Femur (tissue), 1 donor: ENCODE results near the gene GEMIN7.
A peak's percentile ranks its signal among the peaks of the same experiment; 100 is the strongest.

Experiments used
- DNase-seq: peaks from one replicate; pipeline ENCODE4 v3.0.0-alpha.2; 2017

Gene GEMIN7, protein sequence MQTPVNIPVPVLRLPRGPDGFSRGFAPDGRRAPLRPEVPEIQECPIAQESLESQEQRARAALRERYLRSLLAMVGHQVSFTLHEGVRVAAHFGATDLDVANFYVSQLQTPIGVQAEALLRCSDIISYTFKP

DNA sequence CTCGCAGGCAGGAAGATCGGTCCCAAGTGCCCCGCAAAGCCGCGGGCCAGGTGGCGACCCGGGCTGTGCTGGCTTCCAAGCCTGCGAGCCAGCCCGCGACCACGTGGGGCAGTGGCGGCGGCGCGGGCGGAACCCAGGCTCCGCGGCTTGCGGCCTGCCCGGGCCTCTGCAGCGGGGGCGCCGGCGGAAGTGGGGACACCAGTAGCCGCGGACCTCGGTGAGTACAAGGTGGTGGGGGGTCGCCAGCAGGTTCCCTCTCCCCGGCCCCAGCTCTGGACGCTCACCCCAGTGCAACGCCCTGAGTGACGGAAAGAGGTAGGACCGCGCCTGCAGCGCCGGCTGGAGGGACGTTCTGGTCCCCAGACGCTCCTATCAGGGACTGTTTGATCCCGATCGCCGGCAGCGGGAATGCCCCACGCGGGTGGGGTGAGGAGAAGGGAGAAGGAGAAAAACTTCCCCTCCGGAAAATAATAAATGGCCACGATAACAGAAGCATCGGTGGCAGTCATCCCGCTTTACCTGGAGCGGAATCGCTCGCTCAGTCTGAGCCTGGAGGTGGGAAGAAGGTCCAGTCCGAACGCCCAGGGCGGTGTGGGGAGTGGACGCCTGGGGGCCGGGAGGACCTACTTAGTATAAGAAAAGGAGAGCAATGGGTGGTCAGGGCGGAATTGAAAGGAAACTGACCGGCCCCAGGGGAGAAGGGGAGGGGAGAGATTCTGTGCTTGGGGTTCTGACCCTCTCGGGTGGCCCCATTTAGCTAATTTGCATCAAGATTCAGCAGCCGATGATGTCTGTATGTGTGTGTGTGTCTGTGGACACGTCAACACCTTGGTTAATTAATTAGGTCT, at the start of gene GEMIN7:
Gene GEMIN7 (plus strand): TSS at position 198 of the 848 bp plus-strand sequence. CDS start 10,855 bp downstream, outside the sequence.
- peak; percentile 85 for DNase-seq

DNA sequence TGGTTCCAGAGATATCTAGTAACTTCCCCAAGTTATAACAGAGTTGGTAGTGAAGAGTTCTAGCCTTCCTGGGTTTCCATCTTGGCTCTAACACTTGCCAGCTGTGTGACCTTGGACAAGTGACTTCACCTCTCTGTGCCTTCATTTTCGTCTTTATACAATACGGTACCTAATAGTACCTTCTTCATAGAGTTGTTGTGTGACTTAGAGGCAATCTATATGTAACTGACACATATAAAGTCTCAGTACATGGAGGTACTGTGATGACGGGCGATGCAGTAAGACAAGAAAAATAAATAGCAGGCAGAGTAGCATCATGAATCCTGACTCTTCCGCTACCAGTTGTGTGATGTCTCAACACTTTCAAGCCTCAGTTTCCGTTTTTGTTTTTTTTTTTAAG, 48.2 kb upstream of the GEMIN7 start:
- no peak for DNase-seq

DNA sequence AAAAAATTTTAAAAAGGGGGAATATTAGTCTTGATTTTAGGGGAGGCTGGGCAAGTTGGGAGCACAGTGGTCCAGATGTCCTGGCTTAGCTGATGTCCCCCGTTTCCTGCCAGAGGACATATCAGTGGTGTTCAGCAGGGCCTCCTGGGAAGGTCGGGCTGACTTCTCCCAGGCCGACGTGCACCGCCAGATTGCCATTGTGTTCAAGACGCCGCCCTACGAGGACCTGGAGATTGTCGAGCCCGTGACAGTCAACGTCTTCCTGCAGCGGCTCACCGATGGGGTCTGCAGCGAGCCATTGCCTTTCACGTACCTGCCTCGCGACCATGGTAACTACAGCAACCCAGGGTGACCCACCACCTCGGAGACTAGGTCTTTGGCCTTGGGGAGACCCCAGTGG, 46.6 kb upstream of the GEMIN7 start:
- DNase-seq, result no peak

DNA sequence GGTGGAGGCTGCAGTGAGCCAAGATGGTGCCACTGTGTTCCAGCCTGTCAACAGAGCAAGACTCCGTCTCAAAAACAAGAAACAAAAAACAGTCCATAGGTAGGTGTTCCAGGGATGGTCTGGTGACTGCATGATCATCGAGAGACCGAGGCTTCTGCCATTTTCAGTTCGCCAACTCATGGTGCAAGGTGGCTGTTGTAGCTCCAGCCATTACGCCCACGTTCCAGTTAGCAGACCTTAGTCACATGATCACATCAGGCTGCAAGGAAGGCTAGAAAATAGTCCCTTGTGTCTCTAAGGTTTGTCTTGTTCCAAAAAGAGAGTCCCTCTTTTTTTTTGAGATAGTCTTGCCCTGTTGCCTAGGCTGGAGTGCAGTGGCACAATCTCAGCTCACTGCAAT, 43.3 kb upstream of the GEMIN7 start:
- no peak for DNase-seq

DNA sequence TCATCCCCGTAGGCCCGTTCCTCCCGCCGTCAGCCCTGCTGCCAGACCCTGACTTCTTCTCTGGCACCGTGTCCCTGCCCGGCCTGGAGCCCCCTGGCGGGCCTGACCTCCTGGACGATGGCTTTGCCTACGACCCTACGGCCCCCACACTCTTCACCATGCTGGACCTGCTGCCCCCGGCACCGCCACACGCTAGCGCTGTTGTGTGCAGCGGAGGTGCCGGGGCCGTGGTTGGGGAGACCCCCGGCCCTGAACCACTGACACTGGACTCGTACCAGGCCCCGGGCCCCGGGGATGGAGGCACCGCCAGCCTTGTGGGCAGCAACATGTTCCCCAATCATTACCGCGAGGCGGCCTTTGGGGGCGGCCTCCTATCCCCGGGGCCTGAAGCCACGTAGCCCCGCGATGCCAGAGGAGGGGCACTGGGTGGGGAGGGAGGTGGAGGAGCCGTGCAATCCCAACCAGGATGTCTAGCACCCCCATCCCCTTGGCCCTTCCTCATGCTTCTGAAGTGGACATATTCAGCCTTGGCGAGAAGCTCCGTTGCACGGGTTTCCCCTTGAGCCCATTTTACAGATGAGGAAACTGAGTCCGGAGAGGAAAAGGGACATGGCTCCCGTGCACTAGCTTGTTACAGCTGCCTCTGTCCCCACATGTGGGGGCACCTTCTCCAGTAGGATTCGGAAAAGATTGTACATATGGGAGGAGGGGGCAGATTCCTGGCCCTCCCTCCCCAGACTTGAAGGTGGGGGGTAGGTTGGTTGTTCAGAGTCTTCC, 41.5 kb upstream of the GEMIN7 start:
- no peak for DNase-seq

DNA sequence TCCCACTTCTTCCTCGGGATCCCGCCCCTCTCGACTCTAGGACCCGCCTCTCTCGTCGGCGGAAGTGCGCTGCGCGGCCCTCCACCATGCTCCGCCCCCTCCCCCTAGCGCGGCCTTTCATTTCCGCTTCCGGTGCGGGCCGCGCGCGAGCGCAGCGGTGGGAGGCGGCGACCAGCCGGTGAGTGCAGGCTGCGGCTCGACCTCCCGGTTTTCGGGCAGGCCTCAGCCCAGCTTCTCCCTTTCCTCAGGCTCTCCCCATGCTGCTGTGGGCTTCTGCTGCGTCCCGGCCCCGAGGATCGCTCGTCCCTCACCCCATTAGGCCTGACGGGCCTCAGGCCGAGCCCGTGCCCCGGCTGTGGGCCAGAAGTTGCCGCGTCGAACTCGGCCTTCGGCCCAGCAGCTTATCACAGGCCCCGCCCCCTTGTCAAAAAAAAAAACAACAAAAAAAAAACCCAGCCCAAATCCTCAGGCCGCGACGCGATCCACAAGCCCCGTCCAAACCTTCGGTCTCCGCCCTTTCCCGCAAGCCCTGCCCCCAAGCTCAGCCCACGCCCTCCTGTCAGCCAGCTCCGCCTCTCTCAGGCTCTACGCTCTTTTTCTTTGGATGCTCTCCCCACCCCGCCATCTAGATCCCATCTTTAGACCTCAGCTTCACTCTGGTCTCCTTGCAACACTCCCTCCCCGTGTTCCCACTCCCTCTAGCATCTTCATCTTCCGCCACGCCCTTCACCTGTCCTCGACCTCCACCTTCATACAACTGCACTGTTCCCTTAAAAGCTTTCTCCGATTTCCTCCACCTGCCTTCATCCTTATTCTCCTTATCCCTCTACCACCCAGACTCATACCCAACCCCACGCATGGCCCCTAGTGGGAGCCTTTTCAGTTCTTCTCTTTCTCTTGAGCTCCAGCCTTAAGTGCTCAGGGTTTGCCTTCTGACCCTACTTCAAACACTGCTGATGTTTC, 39.8 kb upstream of the GEMIN7 start, which contains the start of gene CLASRP:
Gene CLASRP (plus strand): TSS at position 115 of the 963 bp plus-strand sequence. CDS start 1,168 bp downstream, outside the sequence.
- peak; percentile 95 for DNase-seq

DNA sequence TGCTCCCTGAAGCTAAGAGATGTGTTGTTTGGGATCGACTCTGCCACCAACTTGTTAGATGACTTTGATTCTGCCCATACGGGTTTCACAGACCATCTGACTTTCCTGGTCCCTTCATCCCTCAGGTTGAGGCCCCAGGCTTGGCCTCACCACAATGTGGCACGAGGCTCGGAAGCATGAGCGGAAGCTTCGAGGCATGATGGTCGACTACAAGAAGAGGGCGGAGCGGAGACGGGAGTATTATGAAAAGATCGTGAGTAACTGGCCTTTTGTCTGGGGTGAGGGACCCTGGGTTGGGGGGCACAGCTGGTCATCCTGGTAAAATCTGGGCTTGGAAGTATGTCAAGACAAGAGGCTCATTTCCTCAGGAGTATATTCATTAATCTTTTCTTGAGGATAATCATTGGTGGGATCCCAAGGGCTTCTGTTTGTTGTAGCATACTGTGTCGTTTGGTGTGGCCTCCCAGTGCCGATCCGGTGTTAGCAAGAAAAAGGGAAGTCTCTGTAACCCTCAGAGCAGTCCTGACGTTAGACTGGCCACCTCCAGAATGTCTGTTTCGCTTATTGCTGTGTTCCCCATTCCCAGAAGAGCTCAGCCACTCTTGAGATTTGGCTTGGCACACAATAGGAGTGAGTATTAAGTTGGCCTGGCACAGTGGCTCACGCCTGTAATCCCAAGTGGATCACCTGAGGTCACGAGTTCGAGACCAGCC, 38.8 kb upstream of the GEMIN7 start:
- no peak for DNase-seq

DNA sequence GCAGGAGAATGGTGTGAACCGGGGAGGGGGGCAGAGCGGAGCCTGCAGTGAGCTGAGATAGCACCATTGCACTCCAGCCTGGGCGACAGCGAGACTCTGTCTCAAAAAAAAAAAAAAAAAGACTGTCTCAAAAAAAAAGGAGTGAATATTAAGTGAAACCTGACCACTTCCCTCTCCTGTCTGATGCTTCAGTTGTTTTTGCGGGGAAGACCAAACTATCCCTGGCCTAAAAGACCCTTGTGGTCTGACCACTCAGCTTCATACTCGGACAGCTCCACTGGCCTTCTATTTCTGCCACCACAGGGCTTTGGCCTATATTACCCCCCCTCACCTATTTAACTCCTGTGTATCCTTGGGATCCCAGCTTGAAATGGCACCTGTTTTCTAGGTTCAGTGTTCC, 37.9 kb upstream of the GEMIN7 start:
- no peak for DNase-seq

DNA sequence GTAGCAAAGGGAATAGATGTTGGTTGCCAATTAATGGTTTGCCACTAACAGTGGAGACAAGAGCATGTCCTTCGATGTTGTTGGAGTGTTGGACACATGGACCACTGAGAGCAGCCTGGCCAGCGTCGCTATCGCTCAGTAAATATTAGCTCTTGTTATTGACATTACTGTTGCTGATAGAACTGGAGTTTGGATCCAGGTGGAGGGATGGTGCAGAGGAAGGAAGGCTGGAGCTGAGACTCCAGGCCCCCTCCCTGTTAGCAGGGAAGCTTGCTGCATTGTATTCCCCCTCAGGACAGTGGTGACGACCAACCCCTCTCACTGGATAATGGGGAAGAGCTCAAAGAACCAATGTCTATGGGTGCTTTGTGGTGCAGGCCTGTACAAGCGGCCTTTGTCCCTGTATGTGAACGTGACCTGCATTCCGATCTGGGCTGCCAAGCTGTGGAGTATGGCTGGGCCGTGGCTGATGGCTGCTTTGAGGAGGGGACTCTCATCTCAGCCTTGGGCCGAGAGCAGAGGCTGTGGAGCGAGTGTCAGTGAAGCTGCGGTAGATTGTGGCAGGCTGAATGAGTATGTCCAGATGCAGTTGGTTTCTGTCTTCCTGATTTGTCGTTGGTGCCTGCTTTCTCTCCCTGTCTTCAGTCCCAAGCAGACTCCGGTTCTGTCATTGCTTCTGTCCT, 33.2 kb upstream of the GEMIN7 start:
- no peak for DNase-seq

DNA sequence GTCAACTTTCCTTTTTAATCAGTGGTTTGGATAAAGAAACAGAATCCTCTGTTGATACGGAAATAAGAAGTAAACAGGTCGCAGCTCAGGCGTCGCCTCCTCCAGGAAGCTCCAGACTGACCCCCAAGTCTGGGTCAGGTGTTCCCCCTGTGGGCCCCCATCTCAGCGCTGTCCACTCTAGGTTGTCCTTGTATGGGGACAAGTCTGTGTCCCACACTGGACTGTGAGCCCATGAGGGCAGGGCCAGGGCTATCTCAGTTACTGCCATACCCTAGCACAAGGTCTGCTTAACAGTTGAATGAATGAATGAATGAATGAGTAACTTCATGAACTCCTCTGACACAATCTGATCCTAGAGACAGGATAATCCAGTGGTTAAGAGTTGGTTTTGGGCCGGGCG, 32.7 kb upstream of the GEMIN7 start:
- DNase-seq, result no peak

DNA sequence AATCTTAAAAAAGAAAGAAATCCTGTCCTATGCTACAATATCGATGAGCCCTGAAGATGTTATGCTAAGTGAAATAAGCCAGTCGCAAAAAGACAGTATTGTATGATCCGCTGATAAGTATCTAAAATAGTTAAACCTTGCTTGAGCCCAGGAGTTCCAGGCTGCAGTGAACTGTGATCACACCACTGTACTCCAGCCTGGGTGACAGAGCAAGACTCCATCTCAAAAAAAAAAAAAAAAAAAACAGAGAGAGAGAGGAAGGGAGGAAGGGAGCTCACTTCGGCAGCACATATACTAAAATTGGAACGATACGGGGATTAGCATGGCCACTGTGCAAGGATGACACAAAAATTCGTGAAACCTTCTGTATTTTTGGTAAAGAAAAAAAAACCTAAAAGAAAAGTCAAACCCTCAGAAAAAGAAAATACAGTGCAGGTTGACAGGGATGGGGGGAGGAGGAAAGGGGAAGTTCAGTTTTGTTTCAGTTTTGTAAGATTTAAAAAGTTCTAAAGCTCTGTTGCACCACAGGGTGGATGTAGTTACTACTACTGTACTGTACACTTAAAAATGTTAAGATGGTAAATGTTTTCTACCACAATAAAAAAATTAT, 31.8 kb upstream of the GEMIN7 start:
- DNase-seq, result no peak

DNA sequence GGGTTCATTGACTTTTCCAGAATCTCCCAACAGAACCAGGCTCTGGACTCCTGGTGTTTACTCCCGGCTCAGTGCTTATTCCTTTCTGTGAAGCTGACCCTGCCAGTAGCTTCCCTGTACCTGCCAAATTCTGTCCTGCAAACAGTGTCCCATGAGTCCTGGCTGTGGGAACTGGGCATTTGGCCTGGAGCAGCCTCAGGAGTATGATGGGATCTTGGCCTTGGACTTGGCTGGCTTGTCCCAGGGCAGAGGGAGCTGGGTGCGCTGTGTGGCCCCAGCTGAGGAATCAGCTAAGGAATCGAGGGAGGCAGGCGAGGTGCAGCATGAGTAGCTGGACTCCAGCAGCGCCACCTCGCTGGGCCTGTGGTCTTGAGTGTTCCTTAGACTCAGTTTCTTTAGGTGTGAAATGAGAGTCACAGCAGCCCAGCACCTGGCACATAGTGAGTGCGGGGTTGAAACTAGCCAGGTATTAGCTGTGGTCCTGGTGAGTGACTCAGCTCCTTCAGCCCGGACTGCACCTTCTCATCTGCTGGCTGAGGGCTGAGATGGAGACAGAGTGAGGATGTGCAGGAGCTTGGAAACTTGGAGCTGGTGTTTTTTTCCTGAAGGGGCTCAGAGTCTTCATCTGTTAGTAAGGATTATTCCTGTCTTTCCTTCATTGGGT, 29.9 kb upstream of the GEMIN7 start:
- no peak for DNase-seq

DNA sequence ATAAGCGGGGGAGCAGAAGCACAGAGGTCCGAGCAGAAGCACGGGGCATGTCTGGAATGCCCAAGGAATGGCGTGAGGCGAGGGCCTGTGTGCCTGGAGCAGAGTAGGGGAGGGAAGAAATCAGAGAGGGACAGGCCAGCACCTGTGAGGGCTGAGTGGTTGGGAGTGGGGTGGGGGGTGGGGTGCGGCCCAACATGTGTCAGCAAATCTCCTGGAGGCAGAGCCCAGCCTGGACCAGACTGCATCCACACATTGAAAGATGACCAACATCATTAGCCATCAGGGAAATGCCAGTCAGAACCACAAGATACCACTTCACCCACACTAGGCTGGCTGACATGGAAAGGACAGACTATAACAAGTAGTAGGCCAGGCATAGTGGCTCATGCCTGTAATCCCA, 29.0 kb upstream of the GEMIN7 start:
- DNase-seq, result no peak

DNA sequence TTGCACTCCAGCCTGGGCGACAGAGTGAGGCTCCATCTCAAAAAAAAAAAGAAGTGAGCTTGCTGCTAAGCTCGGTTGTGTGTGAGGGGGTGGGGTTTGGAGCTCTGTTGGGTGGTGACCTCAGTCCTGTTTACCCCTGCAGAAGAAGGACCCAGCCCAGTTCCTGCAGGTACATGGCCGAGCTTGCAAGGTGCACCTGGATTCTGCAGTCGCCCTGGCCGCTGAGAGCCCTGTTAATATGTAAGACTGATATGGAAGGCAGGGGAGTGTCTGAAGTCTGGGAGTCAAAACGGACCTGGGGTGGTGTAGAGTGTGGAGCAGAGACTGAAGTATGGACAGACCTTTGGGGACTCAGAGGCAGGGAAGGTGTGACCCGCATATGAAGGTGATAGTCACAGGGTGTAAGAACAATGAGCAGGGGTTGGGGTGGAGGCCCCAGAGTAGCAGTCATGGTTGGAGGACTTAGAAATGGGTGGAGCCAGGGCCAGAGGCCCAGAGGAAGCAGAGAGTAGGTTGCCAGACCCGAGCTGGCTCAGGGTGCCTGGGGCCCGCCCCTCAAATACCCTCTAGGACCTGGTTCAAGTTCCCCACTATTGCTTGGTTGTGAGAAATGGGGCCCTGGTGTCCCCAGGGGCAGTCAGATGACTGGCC, 27.0 kb upstream of the GEMIN7 start:
- no peak for DNase-seq

DNA sequence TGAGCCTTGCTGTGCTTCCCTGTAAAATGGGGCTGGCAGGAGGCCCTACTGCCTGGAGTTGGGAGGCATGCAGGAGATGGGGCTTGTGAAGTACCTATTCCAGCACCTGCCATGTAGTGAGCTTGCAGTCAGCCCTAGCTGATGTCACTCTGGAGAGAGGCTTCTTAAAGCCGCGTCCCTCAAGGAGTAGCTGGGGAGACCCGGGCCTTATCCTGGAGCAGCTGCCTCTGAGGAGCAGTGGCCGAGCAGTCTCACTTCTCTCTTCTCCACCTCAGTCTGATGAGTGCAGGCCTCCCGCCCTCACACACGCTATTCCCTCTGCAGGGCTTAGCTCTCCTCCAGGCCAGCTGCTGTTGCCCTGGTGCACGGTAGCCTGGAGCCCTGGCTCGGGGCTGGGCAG, 22.2 kb upstream of the GEMIN7 start:
- no peak for DNase-seq

DNA sequence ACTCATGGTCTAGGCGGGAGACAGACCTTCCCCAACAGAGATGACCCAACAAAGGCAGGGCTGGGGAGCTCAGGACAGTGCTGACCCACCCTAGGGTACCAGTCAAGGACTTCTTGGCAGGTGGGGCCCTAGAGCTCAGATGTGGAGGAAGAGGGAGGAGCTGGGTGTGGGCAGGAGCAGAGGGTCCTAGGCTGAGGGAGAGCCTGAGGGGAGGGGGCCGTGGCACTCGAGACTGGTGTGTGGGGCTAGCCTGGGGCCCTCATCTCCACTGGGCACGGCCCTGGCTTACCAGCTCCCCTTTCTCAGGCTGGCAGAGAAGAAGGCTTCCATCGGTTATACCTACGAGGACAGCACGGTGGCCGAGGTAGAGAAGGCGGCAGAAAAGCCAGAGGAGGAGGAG, 21.6 kb upstream of the GEMIN7 start:
- DNase-seq, result no peak

DNA sequence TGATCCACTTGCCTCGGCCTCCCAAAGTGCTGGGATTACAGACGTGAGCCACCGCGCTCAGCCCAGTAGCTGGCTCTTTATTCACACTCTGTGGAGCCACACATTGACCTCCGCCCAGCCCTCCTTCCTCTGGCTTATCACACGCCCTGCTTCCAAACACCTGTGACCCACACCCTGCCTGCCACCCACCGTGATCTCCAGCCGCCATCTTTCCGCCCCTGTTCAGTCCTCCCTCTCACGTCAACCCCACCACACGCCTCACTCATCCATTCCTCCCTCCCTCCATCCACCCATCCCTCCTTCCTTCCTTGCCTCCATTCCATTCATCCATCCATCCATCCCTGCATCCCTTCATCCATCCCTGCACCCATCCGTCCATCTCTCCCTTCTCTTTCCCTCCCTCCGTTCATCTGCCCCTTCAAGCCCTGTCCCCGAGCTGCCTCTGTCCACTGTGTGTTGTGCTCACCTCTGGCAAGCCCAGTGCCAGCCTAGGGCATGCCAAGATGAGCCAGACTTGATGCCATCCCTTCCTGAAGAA, 20.4 kb upstream of the GEMIN7 start:
- no peak for DNase-seq

DNA sequence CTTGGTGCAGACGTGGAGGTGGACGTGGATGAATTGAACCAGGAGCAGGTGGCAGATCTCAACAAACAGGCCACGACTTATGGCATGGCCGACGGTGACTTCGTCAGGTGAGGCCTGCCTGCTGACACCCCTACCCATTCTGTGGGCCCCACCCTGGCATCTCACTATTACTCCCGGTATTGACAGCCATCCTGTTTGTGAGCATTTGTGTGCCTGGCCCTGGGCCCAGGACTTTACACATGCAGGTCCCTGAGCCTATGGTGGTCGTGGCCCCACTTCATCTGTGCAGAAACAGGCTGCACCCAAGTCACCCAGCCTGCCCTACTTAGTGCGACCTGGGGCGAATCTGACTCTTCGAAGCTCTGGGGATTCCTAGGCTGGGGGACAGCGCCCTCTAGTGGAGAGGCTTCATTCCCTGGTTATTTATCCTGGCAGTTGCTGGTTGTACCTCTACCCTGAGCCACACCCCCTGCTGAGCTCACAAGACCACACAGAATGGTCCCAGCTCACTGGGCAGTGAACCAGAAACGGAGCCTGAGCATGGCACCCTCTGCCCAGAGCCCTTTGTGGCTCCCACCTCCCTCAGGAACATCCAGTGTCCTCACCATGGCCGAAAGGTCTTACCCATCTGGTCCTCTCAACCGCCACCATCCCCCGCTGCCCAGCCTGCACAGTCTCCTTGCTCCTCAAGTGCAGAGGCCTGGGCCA, 19.6 kb upstream of the GEMIN7 start:
- peak; percentile 71 for DNase-seq

DNA sequence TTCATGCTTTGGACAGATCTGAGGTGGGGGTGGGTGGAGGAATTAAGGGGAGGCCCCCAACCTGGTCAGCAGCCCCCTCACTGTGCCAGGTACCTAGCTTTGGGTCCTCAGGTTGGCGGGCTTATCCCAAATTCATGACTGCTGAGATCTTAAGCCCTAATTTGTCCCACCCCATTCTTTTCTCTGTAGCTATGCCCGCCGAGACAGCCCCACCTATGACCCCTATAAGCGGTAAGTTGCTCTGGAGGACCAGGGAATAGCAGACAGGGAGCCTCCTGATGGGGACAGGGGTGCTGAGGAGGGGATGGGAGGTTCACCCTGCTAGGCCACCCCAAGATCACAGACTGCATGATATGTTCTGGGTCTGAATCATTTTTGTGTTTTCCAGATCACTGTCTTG, 17.1 kb upstream of the GEMIN7 start:
- DNase-seq, result no peak
